ENCODE data around the gene MVD. TPM values are rescaled to one million over a fixed set of nuclear protein-coding genes. Genes with fewer than 3 reads are reported as not detected.

The MVD gene
- total and polyA plus RNA-seq, 10 of the 15 experiments (the other 5 are each of a cell fraction or from before 2014, with no cell fraction given): 5.0 to 147 (median 65.0) TPM

GRCh38 chr16:88627531-88628411, 35.1 kb downstream of the MVD start:
- ChIA-PET POLR2A (no interaction called here), RAD21 (ENCODE audit: unreplicated experiment) (no interaction called here), SMC1A (ENCODE audit: uncharacterized antibody, unreplicated experiment) (no interaction called here), CTCF (no interaction called here)
- in situ Hi-C loops (cut with MboI) (no loop called here), intact Hi-C loops (cut with micrococcal nuclease; ENCODE audit: unreplicated experiment) (no loop called here)
- no peaks in the 10 kb centered on the region for H3K9me3 ChIP-seq (replicated peaks; ENCODE audit: control insufficient read depth, insufficient read depth, low read length)
- H3K79me2 ChIP-seq (ENCODE audit: control insufficient read depth, insufficient read depth, low read length): no peaks in the 10 kb centered on the region
- no TSS peak for BruUV-seq (replicated peaks)
- no peaks in the 10 kb centered on the region for H3K27me3 ChIP-seq (replicated peaks in 1 of 2; ENCODE audit: control insufficient read depth in 2 of 2, insufficient read depth in 2 of 2, low read length in 1 of 2)
- TF ChIP-seq SRF (IDR thresholded peaks at IDR 0.05; ENCODE audit: low read depth in 2 of 2, low read length in 2 of 2) (no peak), USF2 (IDR thresholded peaks at IDR 0.05; ENCODE audit: borderline replicate concordance, low read depth, low read length) (no peak), IRF4 (IDR thresholded peaks at IDR 0.05; ENCODE audit: low read depth, low read length) (no peak), CBX3 (IDR thresholded peaks at IDR 0.05; ENCODE audit: borderline replicate concordance, low read depth) (no peak), TAF1 (IDR thresholded peaks at IDR 0.05; ENCODE audit: borderline replicate concordance, low read depth, low read length) (no peak), JUNB (IDR thresholded peaks at IDR 0.05) (no peak), LARP7 (IDR thresholded peaks at IDR 0.05) (no peak)
- TF ChIP-seq, protein P1, sequence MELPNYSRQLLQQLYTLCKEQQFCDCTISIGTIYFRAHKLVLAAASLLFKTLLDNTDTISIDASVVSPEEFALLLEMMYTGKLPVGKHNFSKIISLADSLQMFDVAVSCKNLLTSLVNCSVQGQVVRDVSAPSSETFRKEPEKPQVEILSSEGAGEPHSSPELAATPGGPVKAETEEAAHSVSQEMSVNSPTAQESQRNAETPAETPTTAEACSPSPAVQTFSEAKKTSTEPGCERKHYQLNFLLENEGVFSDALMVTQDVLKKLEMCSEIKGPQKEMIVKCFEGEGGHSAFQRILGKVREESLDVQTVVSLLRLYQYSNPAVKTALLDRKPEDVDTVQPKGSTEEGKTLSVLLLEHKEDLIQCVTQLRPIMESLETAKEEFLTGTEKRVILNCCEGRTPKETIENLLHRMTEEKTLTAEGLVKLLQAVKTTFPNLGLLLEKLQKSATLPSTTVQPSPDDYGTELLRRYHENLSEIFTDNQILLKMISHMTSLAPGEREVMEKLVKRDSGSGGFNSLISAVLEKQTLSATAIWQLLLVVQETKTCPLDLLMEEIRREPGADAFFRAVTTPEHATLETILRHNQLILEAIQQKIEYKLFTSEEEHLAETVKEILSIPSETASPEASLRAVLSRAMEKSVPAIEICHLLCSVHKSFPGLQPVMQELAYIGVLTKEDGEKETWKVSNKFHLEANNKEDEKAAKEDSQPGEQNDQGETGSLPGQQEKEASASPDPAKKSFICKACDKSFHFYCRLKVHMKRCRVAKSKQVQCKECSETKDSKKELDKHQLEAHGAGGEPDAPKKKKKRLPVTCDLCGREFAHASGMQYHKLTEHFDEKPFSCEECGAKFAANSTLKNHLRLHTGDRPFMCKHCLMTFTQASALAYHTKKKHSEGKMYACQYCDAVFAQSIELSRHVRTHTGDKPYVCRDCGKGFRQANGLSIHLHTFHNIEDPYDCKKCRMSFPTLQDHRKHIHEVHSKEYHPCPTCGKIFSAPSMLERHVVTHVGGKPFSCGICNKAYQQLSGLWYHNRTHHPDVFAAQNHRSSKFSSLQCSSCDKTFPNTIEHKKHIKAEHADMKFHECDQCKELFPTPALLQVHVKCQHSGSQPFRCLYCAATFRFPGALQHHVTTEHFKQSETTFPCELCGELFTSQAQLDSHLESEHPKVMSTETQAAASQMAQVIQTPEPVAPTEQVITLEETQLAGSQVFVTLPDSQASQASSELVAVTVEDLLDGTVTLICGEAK (IDR thresholded peaks at IDR 0.05; ENCODE audit: borderline replicate concordance): no peak
- H3K4me2 ChIP-seq (ENCODE audit: control insufficient read depth, insufficient read depth): no peak overlapping the region
- no peak for ATAC-seq
- no peaks in the 10 kb centered on the region for H3K4me1 ChIP-seq (ENCODE audit: control insufficient read depth, insufficient read depth, low read length)
- FAIRE-seq: no peak
- no peak overlapping the region for H3K4me3 ChIP-seq
- no peak for DNase-seq (ENCODE audit: low read depth, low spot score)
- no peaks in the 10 kb centered on the region for H4K20me1 ChIP-seq (ENCODE audit: control insufficient read depth, insufficient read depth)
- WGBS (ENCODE audit: insufficient coverage, insufficient replicate concordance, low lambda C conversion rate, missing lambda C conversion rate): 93% methylated on average over 26 of the region's 27 CpGs
- H3K36me3 ChIP-seq (ENCODE audit: control insufficient read depth in 2 of 2, insufficient read depth in 2 of 2, low read length in 1 of 2): peaks cover 11 to 55% of the 10 kb centered on the region in 2 experiments; a peak in 3 of 4 replicates
- no peak overlapping the region for H2AFZ ChIP-seq (ENCODE audit: control insufficient read depth, low read depth, low read length)
- no peak overlapping the region for H3K9ac ChIP-seq (ENCODE audit: control insufficient read depth, insufficient read depth, low read length)
- H3K27ac ChIP-seq (ENCODE audit: control insufficient read depth, insufficient read depth): no peak overlapping the region

All from GM12878 (cell line).